ENCODE measurements around the gene GKN2.
"Not testable (repeated sequence)": the region's sequence is repeated elsewhere in the genome, so short reads cannot be mapped to it uniquely, and the experiment has no call there.

The GKN2 gene

GRCh38 chr2:68917034-68917718 is 35.5 kb downstream of the GKN2 start:
- DNase-seq, result no peak

GRCh38 chr2:68916226-68916625 is 36.5 kb downstream of the GKN2 start:
- no peak for DNase-seq

- DNase-seq, result no peak
These were observed 37.3 kb downstream of the GKN2 start for GRCh38 chr2:68915393-68915792.

GRCh38 chr2:68913359-68913758 is 39.3 kb downstream of the GKN2 start:
- DNase-seq, result no peak

GRCh38 chr2:68912732-68913131 is 40.0 kb downstream of the GKN2 start:
- DNase-seq, result no peak

- DNase-seq, result no peak
These were observed 40.6 kb downstream of the GKN2 start for GRCh38 chr2:68912111-68912510.

- no peak for DNase-seq
These were observed 41.0 kb downstream of the GKN2 start for GRCh38 chr2:68911709-68912108.

GRCh38 chr2:68911246-68911645 is 41.4 kb downstream of the GKN2 start:
- DNase-seq, result no peak

- peak; percentile 82 for DNase-seq
These were observed 42.7 kb downstream of the GKN2 start for GRCh38 chr2:68909793-68910674.

- peak; percentile 86 for DNase-seq
These were observed 44.2 kb downstream of the GKN2 start for GRCh38 chr2:68908392-68908970.

- DNase-seq, result no peak
These were observed 44.8 kb downstream of the GKN2 start for GRCh38 chr2:68907920-68908253.

- DNase-seq, result no peak
These were observed 45.3 kb downstream of the GKN2 start for GRCh38 chr2:68907232-68907919.

GRCh38 chr2:68906716-68907115 is 46.0 kb downstream of the GKN2 start:
- no peak for DNase-seq

GRCh38 chr2:68905116-68905515 is 47.6 kb downstream of the GKN2 start:
- DNase-seq, result no peak

GRCh38 chr2:68901561-68901960 is 51.1 kb downstream of the GKN2 start:
- DNase-seq, result no peak

GRCh38 chr2:68901199-68901514 is 51.5 kb downstream of the GKN2 start:
- DNase-seq, result no peak

- DNase-seq, result no peak
These were observed 52.0 kb downstream of the GKN2 start for GRCh38 chr2:68900496-68901198.

GRCh38 chr2:68895981-68896380 is 56.7 kb downstream of the GKN2 start:
- DNase-seq, result not testable (repeated sequence)
